ENCODE data around the gene KLF13.

- TF ChIP-seq, protein P1, sequence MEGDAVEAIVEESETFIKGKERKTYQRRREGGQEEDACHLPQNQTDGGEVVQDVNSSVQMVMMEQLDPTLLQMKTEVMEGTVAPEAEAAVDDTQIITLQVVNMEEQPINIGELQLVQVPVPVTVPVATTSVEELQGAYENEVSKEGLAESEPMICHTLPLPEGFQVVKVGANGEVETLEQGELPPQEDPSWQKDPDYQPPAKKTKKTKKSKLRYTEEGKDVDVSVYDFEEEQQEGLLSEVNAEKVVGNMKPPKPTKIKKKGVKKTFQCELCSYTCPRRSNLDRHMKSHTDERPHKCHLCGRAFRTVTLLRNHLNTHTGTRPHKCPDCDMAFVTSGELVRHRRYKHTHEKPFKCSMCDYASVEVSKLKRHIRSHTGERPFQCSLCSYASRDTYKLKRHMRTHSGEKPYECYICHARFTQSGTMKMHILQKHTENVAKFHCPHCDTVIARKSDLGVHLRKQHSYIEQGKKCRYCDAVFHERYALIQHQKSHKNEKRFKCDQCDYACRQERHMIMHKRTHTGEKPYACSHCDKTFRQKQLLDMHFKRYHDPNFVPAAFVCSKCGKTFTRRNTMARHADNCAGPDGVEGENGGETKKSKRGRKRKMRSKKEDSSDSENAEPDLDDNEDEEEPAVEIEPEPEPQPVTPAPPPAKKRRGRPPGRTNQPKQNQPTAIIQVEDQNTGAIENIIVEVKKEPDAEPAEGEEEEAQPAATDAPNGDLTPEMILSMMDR (conservative IDR thresholded peaks at IDR 0.05 in 1 of 2, IDR thresholded peaks at IDR 0.05 in 1 of 2; ENCODE audit: low read depth in 1 of 2, low read length in 2 of 2) = no peak
- TF ChIP-seq EZH2 (IDR thresholded peaks at IDR 0.05; ENCODE audit: low read length, missing control alignments) = no peak
Measured at GRCh38 chr15:31364301-31365031, 37.8 kb downstream of the KLF13 start.
